IMR-90 (cell line): ENCODE results near the gene FAM90A1.

ENCODE experiments used
- BHLHE40 ChIP-seq: fragments of 150-350 bp; IDR thresholded peaks from 2 replicates; pipeline ENCODE4 v1.6.1; 2016; ENCODE audit warnings: mild to moderate bottlenecking, low read depth, low read length
- CEBPB ChIP-seq: IDR thresholded peaks from 2 replicates; pipeline ENCODE4 v1.6.1; 2012; ENCODE audit warnings: low read depth, low read length, improper control_type of control experiment
- CTCF ChIP-seq: conservative IDR thresholded peaks from 2 replicates; pipeline ENCODE4 v1.5.1; 2012; ENCODE audit warnings: mild to moderate bottlenecking, low read depth, low read length, improper control_type of control experiment
- ELK1 ChIP-seq: fragments of 150-350 bp; IDR thresholded peaks from 2 replicates; pipeline ENCODE4 v1.6.1; 2016; ENCODE audit warnings: low read depth, mild to moderate bottlenecking, low read length, moderate library complexity, borderline replicate concordance
- MAFK ChIP-seq: IDR thresholded peaks from 2 replicates; pipeline ENCODE4 v1.6.1; 2012; ENCODE audit warnings: low read depth, low read length, improper control_type of control experiment
- MXI1 ChIP-seq: IDR thresholded peaks from 2 replicates; pipeline ENCODE4 v1.6.1; 2012; ENCODE audit warnings: low read depth, mild to moderate bottlenecking, low read length, moderate library complexity, borderline replicate concordance
- NFE2L2 ChIP-seq: fragments of 150-350 bp; IDR thresholded peaks from 2 replicates; pipeline ENCODE4 v1.6.1; 2016; ENCODE audit warnings: low read depth, mild to moderate bottlenecking, low read length
- POLR2A ChIP-seq: IDR thresholded peaks from 2 replicates; pipeline ENCODE4 v1.6.1; 2012; ENCODE audit warnings: mild to moderate bottlenecking, low read depth, low read length
- RAD21 ChIP-seq: IDR thresholded peaks from 2 replicates; pipeline ENCODE4 v1.6.1; 2012; ENCODE audit warnings: low read length, improper control_type of control experiment
- RCOR1 ChIP-seq: IDR thresholded peaks from 2 replicates; pipeline ENCODE4 v1.6.1; 2012; ENCODE audit warnings: mild to moderate bottlenecking, low read length, improper control_type of control experiment; ENCODE audit not compliant: insufficient replicate concordance
- RFX5 ChIP-seq: IDR thresholded peaks from 2 replicates; pipeline ENCODE4 v1.8.0; 2012; ENCODE audit warnings: low read depth, mild to moderate bottlenecking, low read length, moderate library complexity
- SMC3 ChIP-seq: fragments of 150-350 bp; IDR thresholded peaks from 2 replicates; pipeline ENCODE4 v1.6.1; 2016; ENCODE audit warnings: low read depth, mild to moderate bottlenecking, antibody characterized with exemption, low read length, moderate library complexity
- USF2 ChIP-seq: fragments of 150-350 bp; IDR thresholded peaks from 2 replicates; pipeline ENCODE4 v1.6.1; 2017; ENCODE audit warnings: mild to moderate bottlenecking, antibody characterized with exemption, low read length, low read depth

GRCh38 chr12:8226355-8226754 lies 1.1 kb downstream of the FAM90A1 start:
- no peak for TF ChIP-seq CTCF
- TF ChIP-seq USF2: no peak
- TF ChIP-seq POLR2A: no peak
- no peak for TF ChIP-seq MXI1
- TF ChIP-seq RFX5: no peak
- TF ChIP-seq RAD21: no peak
- no peak for TF ChIP-seq RCOR1
- no peak for TF ChIP-seq BHLHE40
- TF ChIP-seq MAFK: no peak
- TF ChIP-seq ELK1: no peak
- no peak for TF ChIP-seq SMC3
- TF ChIP-seq CEBPB: no peak
- no peak for TF ChIP-seq NFE2L2
